ENCODE measurements around the gene CAMKK2.

The CAMKK2 gene

DNA sequence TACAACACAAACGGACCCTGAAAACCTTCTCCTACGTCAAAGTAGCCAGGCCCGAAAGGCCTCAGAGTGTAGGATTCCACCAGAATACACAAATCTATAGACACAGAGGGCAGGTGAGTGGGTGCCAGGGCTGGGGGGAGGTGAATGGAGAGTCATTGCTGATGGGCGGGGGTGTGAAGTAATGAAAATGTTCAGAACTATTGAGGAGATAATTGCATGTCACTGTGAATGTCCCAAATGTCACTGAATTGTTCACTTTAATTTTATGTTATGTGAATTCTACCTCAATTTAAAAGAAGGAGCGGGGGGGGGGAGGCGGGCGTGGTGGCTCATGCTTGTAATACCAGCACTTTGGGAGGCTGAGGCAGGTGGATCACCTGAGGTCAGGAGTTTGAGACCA, 50.6 kb downstream of the CAMKK2 start:
- DNase-seq (ENCODE audit: low read depth), result no peak
- no peak overlapping the region for H3K4me3 ChIP-seq (ENCODE audit: low read depth, low read length)
- TF ChIP-seq, protein P1, sequence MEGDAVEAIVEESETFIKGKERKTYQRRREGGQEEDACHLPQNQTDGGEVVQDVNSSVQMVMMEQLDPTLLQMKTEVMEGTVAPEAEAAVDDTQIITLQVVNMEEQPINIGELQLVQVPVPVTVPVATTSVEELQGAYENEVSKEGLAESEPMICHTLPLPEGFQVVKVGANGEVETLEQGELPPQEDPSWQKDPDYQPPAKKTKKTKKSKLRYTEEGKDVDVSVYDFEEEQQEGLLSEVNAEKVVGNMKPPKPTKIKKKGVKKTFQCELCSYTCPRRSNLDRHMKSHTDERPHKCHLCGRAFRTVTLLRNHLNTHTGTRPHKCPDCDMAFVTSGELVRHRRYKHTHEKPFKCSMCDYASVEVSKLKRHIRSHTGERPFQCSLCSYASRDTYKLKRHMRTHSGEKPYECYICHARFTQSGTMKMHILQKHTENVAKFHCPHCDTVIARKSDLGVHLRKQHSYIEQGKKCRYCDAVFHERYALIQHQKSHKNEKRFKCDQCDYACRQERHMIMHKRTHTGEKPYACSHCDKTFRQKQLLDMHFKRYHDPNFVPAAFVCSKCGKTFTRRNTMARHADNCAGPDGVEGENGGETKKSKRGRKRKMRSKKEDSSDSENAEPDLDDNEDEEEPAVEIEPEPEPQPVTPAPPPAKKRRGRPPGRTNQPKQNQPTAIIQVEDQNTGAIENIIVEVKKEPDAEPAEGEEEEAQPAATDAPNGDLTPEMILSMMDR (IDR thresholded peaks at IDR 0.05; ENCODE audit: insufficient read depth, low read depth, low read length, missing control alignments), result no peak

DNA sequence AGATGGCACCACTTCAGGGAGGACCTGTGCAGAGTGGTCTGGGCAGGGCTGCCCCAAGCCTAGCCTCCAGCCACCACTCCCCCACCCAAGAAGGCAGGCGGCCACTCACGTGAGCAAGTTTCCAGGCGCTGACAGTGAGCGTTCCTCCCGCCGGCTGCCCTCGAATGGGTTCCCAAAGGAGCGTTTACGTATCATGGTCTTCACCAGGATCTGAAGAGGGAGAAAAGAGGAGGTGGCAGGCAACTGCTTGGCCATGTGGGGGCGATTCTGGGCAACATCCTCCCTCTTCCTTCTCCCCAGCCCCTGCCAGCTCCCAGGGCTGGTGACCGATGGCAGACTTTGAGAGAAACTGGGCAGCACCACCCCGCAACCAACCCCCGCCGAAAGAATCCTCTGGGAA, 51.5 kb downstream of the CAMKK2 start:
- TF ChIP-seq, protein P1 (IDR thresholded peaks at IDR 0.05; ENCODE audit: insufficient read depth, low read depth, low read length, missing control alignments), result no peak
- H3K4me3 ChIP-seq (ENCODE audit: low read depth, low read length), result no peak overlapping the region
- DNase-seq (ENCODE audit: low read depth), result no peak

DNA sequence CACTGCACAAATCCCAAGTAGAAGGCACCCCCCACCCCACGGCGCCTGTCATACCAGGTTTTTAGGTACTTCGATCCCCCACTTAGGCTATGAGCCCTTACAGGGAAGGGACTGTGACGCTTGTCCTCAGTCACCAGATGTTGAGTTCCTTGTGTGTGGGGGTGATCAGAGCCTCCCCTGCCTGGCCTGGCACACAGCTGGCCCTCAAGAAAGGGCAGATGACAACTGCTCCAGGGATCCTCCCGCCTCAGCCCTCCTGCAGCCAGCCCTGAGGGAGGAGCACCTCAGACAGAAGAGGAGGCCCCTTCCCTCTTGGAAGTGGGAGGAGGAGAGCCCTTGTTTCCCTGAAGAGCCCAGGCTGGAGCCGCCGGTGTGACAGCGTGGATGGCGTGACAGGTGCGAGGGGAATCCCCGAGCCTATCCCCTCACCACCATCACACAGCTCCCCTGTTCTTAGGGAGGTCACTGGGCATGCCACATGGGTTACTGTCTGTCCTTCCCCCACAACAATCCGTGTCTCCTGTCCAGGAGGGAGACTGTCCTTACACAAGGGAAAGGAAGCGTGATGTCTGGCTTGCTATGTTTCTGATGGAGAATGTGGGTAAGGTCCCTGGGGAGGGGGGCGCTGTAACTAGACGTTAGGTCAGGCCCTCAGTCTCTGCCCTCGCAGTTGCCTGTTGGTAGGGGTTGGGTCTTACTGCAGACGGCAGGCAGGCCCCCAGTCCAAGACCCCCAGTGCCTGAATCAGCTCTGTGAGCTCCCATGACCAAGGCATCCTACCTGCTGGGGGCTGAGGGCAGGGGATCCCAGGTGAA, 55.1 kb downstream of the CAMKK2 start:
- no peak overlapping the region for H3K4me3 ChIP-seq (ENCODE audit: low read depth, low read length)
- TF ChIP-seq, protein P1 (IDR thresholded peaks at IDR 0.05; ENCODE audit: insufficient read depth, low read depth, low read length, missing control alignments), result no peak
- DNase-seq (ENCODE audit: low read depth), result no peak

DNA sequence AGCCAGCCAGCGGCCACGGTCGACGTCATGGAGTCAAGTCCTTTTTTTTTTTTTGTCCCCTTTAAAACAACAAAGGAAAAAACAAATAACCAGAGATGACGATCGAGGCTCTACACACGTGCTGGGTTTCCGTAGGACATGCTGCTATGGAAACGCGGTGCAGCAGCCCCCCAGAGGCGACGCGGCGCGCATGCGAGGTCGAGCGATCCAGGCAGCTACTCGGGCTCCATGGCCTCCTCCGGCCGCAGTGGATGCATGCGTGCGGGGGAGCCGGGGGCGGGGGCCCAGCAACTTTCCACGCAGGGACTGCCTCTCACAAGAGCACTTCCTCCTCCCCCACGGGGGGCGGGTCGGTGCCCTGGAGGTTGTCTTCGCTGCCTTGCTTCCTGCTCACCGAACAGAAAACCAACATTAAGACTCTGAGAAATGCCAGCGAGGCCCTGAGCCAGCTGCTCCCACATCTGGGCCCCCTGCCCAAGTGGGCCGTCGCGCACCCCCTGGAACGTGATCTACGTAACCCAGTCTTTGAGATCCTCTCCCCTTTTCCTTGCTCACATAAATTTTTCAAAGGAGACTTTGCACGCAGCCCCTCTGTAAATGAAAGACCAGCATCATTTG, 55.9 kb downstream of the CAMKK2 start:
- TF ChIP-seq, protein P1 (IDR thresholded peaks at IDR 0.05; ENCODE audit: insufficient read depth, low read depth, low read length, missing control alignments), result no peak
- no peak for DNase-seq (ENCODE audit: low read depth)
- H3K4me3 ChIP-seq (ENCODE audit: low read depth, low read length), result no peak overlapping the region

DNA sequence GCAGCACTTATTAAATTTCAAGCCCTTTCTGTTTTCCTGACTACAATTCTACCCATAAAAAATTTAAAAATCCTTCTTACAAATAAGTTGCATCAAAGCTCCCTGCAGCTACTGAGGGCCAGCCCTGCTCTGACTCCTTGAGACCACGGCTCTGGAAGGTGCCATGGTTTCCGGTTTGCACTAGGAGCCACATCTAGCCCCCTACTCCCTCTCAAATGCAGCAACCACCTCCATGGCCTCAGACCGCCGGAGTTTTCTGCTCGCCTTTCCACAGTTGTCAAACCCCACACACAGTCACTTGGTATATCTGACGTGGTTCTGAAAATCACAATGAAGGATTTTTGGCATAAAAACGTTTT, 56.5 kb downstream of the CAMKK2 start:
- DNase-seq (ENCODE audit: low read depth), result no peak
- TF ChIP-seq, protein P1 (IDR thresholded peaks at IDR 0.05; ENCODE audit: insufficient read depth, low read depth, low read length, missing control alignments), result no peak
- H3K4me3 ChIP-seq (ENCODE audit: low read depth, low read length), result no peak overlapping the region

DNA sequence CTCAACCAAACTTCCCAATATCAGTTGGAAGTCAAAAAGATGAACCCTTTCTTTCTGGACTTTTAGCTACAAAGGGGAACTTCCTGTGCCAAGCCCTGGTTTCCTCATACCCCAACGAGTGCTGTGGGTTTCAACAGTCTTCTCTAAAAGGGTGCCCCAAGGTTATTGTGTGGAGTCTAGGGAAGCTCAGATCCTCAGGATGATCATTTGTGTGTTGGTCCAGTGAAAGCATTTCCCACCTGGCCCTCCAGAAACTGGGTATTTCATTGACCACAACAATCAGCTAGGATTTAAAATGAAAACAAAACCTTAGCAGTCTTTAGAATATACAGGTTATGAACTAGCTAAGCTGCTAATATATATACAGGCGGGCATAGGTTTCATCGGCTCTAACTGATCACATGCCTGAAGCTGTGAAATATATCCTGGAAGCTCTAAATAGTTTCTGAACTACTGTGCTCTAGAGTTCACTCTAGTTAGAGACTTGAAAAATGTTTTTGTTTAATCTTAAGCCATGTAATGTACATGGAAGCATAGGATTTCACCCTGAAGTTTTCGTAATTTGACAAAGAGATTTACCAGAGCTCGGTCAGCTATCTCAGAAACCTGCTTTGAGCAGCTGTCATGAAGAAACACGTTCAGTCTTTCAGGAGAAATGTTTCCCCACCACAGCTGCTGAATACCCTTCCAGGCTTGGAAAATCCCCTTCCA, 57.0 kb downstream of the CAMKK2 start:
- H3K4me3 ChIP-seq (ENCODE audit: low read depth, low read length), result no peak overlapping the region
- DNase-seq (ENCODE audit: low read depth), result no peak
- TF ChIP-seq, protein P1 (IDR thresholded peaks at IDR 0.05; ENCODE audit: insufficient read depth, low read depth, low read length, missing control alignments), result no peak
